GM12873 (cell line): ENCODE data around the gene SLC34A3.

Experiments
- TF ChIP-seq, protein P1 (sequence below): IDR thresholded peaks from 2 replicates; pipeline ENCODE4 v1.5.1; 2012; ENCODE audit warnings: low read depth, mild to moderate bottlenecking, moderate library complexity, low read length, control low read depth; ENCODE audit not compliant: insufficient read depth; ENCODE audit errors: missing control alignments

Gene SLC34A3

GRCh38 chr9:137234758-137235423 lies 4.2 kb downstream of the SLC34A3 start:
- TF ChIP-seq, protein P1, sequence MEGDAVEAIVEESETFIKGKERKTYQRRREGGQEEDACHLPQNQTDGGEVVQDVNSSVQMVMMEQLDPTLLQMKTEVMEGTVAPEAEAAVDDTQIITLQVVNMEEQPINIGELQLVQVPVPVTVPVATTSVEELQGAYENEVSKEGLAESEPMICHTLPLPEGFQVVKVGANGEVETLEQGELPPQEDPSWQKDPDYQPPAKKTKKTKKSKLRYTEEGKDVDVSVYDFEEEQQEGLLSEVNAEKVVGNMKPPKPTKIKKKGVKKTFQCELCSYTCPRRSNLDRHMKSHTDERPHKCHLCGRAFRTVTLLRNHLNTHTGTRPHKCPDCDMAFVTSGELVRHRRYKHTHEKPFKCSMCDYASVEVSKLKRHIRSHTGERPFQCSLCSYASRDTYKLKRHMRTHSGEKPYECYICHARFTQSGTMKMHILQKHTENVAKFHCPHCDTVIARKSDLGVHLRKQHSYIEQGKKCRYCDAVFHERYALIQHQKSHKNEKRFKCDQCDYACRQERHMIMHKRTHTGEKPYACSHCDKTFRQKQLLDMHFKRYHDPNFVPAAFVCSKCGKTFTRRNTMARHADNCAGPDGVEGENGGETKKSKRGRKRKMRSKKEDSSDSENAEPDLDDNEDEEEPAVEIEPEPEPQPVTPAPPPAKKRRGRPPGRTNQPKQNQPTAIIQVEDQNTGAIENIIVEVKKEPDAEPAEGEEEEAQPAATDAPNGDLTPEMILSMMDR, result no peak

DNA sequence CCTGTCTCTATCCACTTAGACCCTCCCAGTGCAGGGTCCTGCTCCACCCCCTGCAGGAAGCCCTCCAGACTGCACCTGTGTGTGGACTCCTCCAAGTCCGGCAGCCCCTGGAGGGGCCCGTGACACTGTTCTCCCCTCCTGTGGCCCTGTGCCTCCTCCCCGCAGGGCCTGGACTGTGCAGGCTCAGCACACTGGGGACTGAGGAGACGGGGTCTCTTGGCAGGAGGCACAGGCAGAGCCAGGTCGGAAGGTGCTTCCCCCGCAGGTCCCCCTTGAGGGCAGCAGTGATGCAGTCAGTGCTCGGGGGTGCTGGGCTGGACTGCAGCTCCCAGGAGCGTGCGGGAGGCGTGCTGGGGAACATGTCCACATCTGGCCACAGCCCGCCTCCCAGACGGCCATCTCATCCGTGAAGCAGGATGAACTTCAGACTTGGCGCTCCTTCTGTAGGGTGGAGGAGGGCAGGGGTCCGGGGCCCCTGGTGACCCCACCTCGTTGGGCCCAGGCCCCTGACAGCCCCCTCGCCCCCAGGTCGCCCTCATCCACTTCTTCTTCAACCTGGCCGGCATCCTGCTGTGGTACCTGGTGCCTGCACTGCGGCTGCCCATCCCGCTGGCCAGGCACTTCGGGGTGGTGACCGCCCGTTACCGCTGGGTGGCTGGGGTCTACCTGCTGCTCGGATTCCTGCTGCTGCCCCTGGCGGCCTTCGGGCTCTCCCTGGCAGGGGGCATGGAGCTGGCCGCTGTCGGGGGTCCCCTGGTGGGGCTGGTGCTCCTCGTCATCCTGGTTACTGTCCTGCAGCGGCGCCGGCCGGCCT lies 4.9 kb downstream of the SLC34A3 start:
- TF ChIP-seq, protein P1, result no peak

DNA sequence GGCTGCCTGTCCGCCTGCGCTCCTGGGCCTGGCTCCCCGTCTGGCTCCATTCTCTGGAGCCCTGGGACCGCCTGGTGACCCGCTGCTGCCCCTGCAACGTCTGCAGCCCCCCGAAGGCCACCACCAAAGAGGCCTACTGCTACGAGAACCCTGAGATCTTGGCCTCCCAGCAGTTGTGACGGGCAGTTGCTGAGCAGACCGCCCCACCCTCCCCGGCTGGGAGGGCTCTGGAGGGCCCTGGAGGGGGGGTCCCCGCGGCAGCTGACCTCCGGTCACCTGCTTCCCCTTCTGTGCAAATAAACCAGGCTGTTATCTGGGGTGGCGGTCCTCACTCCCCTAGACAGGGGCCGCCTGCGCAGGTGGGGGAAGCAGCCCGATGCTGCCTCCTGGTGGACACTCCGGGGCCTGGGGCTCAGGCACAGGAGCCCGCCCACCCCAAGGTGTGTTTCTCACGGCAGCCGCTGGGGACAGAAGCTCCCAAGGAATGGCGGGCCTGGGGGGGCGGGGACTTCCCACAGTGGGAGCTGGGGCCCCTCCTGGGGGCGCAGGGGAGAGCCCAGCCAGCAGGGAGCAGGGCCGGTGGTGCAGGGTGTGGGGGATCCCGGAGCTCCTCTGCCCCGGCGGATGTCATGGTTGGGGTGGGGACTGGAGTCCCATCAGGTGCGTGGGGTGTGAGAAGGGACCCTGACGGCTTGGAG lies 5.7 kb downstream of the SLC34A3 start:
- TF ChIP-seq, protein P1, result peak; percentile 94

GRCh38 chr9:137236936-137237421 lies 6.3 kb downstream of the SLC34A3 start:
- TF ChIP-seq, protein P1, result no peak

DNA sequence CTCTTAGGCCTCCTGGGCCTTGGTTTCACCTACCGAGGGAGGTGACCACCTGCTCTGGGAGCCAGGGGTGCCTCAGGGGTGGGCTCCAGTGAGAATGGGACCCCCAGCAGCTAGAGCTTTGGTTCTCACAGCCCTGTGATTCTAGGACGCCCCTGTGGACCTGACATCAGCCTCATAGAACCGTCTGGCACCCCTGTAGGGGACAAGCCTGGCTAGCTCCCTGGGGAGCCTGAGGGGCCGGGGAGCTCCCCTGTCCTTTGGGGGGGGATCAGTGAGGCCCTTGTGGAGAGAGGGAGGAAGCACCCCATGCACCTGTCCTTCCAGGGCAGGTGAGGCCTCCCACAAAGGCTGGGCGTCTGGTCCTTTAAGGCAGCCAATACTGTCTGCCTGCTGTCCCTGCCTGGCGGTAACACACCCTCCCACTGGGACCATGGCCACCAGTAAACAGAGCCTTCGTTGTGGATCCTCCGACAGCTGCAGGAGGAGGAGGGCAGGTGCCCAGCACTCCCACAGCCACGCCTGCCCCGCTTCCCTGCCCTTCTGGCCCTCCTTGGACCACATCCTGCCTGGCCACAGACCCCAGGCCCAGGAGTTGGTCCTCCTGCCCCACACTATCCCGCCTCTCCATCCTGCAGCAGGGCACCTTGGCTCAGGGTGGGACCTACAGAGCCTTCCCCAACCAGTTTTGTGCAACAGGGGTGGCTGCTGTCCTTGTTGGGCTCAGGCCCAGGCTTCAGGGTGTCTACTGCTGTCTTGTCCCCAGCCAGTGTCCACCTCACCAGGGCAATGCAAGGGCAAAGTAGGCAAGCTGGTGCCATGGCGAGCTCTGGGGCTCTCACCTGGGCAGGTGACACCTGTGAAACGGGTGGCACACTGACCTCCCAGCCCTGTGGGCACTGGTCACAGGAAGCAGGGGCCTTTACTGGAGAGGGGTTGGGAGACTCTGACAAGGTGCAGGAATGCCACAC lies 7.3 kb downstream of the SLC34A3 start:
- TF ChIP-seq, protein P1, result no peak

- TF ChIP-seq, protein P1, result no peak
Measured at GRCh38 chr9:137240318-137240840, 9.7 kb downstream of the SLC34A3 start.
